ENCODE results near the gene ALG14. TPM values are rescaled to one million over a fixed set of nuclear protein-coding genes. Genes with fewer than 3 reads are reported as not detected.
A peak's percentile ranks its signal among the peaks of the same experiment; 100 is the strongest.

The ALG14 gene
- total and polyA plus RNA-seq, 7 donors: 0.55 to 2.7 (median 1.8) TPM

DNA sequence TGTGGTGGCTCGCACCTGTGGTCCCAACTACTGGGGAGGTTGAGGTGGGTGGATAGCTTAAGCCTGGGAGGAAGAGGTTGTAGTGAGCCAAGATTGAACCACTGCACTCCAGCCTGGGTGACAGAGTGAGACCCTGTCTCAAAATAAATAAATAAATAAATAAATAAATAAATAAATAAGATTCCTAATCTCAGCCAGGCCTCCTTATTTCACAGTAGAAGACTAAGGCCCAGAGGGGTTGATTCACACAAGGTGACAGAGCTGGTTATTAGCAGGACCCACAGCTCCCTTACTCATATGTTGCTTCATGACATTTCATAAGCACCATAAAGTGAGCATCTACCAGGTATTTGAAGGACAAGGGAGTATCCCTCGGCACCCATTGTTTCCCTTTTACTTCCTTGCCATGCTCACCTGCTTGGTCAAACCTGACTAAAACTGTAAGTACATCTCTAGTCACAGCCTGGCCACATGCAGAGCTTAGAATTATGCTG lies 32.7 kb downstream of the ALG14 start:
- no peak for DNase-seq
- no peak for TF ChIP-seq POLR2A (IDR thresholded peaks at IDR 0.05)
- TF ChIP-seq EP300 (IDR thresholded peaks at IDR 0.05): no peak
- TF ChIP-seq, protein P1, sequence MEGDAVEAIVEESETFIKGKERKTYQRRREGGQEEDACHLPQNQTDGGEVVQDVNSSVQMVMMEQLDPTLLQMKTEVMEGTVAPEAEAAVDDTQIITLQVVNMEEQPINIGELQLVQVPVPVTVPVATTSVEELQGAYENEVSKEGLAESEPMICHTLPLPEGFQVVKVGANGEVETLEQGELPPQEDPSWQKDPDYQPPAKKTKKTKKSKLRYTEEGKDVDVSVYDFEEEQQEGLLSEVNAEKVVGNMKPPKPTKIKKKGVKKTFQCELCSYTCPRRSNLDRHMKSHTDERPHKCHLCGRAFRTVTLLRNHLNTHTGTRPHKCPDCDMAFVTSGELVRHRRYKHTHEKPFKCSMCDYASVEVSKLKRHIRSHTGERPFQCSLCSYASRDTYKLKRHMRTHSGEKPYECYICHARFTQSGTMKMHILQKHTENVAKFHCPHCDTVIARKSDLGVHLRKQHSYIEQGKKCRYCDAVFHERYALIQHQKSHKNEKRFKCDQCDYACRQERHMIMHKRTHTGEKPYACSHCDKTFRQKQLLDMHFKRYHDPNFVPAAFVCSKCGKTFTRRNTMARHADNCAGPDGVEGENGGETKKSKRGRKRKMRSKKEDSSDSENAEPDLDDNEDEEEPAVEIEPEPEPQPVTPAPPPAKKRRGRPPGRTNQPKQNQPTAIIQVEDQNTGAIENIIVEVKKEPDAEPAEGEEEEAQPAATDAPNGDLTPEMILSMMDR (IDR thresholded peaks at IDR 0.05): no peak
- TF ChIP-seq POLR2AphosphoS5 (IDR thresholded peaks at IDR 0.05): no peak
- no peaks in the 10 kb centered on the region for H3K9me3 ChIP-seq
- intact Hi-C loops (cut with DNase I): loop anchor here (5.0 kb wide), 1 partner anchor 518 kb away; no protein-coding TSS in a partner anchor
- H3K27ac ChIP-seq: peak overlapping the region in 1 of 4 donors; percentile 80
- H3K36me3 ChIP-seq: no peaks in the 10 kb centered on the region
- H3K4me3 ChIP-seq: no peak overlapping the region
- whole genome bisulfite sequencing, 2 donors: 64 to 87% methylated on average over 2 of the region's 2 CpGs
- no peaks in the 10 kb centered on the region for H3K27me3 ChIP-seq
- H3K4me1 ChIP-seq: peaks cover 0 to 23% (median 19%) of the 10 kb centered on the region in 4 donors

DNA sequence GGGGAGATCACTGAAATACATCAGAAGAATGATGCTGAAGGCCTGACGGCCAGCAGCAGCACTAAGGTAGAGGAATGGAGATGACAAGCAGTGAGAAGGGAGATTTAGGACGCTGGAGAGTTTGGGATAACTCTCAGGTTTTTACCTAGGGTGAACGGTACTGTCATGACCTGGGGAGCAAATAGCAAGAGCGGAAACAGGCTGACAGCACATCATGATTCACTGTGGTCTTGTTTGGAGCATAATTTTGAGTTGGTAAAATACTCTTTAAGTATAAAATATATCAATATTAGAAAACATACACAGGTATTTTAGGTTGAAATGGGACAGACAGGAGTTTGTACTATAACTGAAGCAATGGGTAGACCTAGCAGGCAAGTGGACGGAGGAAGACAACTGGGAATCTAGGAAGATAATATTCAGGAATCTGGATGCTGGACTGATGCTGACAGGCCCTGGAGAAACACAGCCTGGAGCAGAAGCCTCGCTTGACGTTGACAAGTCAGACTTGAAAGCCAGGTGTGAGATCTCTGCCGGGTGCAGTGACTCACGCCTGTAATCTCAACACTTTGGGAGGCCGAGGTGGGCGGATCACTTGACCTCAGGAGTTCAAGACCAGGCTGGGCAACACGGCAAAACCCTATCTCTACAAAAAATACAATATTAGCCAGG lies 33.3 kb downstream of the ALG14 start:
- Histone ChIP-seq H3K9me3 (no peaks in the 10 kb centered on the region), H3K27ac (peak overlapping the region in 1 of 4 donors; percentile 80), H3K4me3 (no peak overlapping the region), H3K27me3 (no peaks in the 10 kb centered on the region), H3K4me1 (peaks cover 0 to 23% (median 19%) of the 10 kb centered on the region in 4 donors), H3K36me3 (no peaks in the 10 kb centered on the region)
- no peak for TF ChIP-seq POLR2AphosphoS5 (IDR thresholded peaks at IDR 0.05)
- no peak for TF ChIP-seq POLR2A (IDR thresholded peaks at IDR 0.05)
- TF ChIP-seq, protein P1 (IDR thresholded peaks at IDR 0.05): no peak
- TF ChIP-seq EP300 (IDR thresholded peaks at IDR 0.05): no peak
- intact Hi-C loops (cut with DNase I): loop anchor here (5.0 kb wide), 1 partner anchor 517 kb away; no protein-coding TSS in a partner anchor
- 62 to 87% methylated on average over 12 of the region's 12 CpGs for WGBS, 2 donors
- DNase-seq: no peak

DNA sequence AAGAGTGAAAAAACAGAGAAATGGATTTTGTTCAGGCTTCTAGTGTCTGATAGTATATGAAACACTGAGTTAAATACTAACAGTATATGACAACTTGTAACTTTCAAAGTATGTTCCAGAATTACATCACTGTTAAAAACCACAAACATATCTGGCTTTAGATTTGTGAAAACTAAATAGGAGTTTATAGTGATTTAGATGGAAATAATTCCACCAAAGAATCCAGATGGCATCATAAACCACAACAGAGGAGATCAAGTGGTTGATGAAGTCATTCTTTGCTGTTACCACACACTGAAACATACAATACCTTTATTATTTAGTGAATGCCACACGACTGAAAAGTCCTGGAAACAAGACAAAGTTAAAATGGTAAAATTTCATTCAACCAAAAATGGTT lies 37.2 kb downstream of the ALG14 start:
- no peak overlapping the region for H3K27ac ChIP-seq
- H3K4me1 ChIP-seq: no peaks in the 10 kb centered on the region
- no peak for TF ChIP-seq POLR2A (IDR thresholded peaks at IDR 0.05)
- TF ChIP-seq, protein P1 (IDR thresholded peaks at IDR 0.05): no peak
- TF ChIP-seq EP300 (IDR thresholded peaks at IDR 0.05): no peak
- no peak for TF ChIP-seq POLR2AphosphoS5 (IDR thresholded peaks at IDR 0.05)
- H3K36me3 ChIP-seq: no peaks in the 10 kb centered on the region
- H3K9me3 ChIP-seq: no peaks in the 10 kb centered on the region
- no peaks in the 10 kb centered on the region for H3K27me3 ChIP-seq
- intact Hi-C loops (cut with DNase I): no loop called here
- no peak overlapping the region for H3K4me3 ChIP-seq
- DNase-seq: no peak
- WGBS, 2 donors: 82 to 88% methylated on average over 1 of the region's 1 CpG

DNA sequence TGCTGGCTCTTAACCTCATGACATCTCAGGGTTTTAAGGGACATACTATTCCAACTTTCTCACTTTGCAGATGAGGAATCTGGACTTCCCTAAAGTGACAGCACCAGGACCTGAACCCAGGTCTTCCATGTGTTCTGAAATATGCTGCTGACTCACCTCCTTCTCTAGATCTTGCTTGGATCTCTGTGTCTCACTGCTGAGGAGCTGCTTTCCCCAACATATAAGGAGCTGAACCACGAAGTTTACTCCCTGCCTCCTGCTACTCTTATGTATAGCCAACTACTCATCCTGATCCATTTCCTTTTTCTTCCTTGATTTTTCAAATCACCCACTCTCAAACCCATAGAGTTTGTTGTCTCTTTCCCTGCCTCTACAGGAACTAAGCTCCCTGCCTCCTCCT lies 38.2 kb downstream of the ALG14 start:
- no peaks in the 10 kb centered on the region for H3K36me3 ChIP-seq
- intact Hi-C loops (cut with DNase I): no loop called here
- no peak for DNase-seq
- no peaks in the 10 kb centered on the region for H3K27me3 ChIP-seq
- TF ChIP-seq EP300 (IDR thresholded peaks at IDR 0.05) (no peak), POLR2AphosphoS5 (IDR thresholded peaks at IDR 0.05) (no peak), POLR2A (IDR thresholded peaks at IDR 0.05) (no peak)
- TF ChIP-seq, protein P1 (IDR thresholded peaks at IDR 0.05): no peak
- no peak overlapping the region for H3K4me3 ChIP-seq
- no peaks in the 10 kb centered on the region for H3K4me1 ChIP-seq
- no peak overlapping the region for H3K27ac ChIP-seq
- H3K9me3 ChIP-seq: no peaks in the 10 kb centered on the region
- 88 to 97% methylated on average over 1 of the region's 1 CpG for WGBS, 2 donors
